Amniotic epithelial cell (primary cell): ENCODE data around the gene ST6GALNAC3.
A peak's percentile ranks its signal among the peaks of the same experiment; 100 is the strongest.
"Not testable (repeated sequence)": the region's sequence is repeated elsewhere in the genome, so short reads cannot be mapped to it uniquely, and the experiment has no call there.

ENCODE experiments used
- DNase-seq: peaks from one replicate; pipeline ENCODE4 v3.0.0-alpha.2; 2010; ENCODE audit warnings: low read depth

ST6GALNAC3 gene

GRCh38 chr1:76106719-76107235 lies 32.2 kb downstream of the ST6GALNAC3 start:
- no peak for DNase-seq

DNA sequence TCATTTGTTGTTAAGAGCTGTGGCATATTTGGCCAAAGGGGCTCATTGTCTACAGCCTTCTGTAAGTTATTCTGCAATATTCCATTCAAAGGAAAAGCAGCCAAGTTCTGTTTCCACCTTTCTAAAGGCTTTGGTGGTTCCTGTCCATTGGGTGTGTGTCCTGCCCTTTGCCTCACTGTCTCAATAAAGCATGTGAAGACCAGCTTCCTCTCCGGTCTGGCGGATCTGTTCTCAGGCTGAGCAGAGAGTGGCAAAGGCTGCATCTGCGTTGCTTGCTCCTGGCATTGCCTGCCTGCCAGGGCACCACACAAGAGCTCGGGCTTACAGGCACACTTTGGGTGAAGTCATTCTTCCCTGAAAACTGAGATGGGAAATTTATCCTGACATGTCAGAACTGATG lies 34.9 kb downstream of the ST6GALNAC3 start:
- DNase-seq, result no peak

- DNase-seq, result no peak
Measured at GRCh38 chr1:76109901-76110560, 35.5 kb downstream of the ST6GALNAC3 start.

- DNase-seq, result peak; percentile 80
Measured at GRCh38 chr1:76110666-76111065, 36.1 kb downstream of the ST6GALNAC3 start.

- DNase-seq, result not testable (repeated sequence)
Measured at GRCh38 chr1:76112321-76112720, 37.8 kb downstream of the ST6GALNAC3 start.

DNA sequence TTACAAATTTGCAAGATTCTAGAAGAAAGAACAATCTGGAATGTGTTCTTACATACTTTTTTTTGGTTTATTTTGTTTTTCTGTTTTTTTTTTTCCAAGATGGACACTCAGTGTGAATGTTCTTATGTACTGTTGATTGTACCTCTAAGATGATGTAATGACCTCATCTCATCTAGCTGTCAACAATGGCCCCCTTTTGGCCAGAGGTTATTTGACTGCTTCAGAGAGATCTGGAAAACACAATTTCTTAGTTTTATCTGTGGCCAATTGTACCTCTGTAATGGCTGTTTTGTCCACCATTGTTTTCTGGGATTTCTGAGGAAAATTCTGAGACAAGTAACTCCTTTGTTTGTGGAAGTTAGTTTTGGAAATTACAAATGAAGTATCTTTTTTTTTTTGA lies 38.9 kb downstream of the ST6GALNAC3 start:
- DNase-seq, result no peak

DNA sequence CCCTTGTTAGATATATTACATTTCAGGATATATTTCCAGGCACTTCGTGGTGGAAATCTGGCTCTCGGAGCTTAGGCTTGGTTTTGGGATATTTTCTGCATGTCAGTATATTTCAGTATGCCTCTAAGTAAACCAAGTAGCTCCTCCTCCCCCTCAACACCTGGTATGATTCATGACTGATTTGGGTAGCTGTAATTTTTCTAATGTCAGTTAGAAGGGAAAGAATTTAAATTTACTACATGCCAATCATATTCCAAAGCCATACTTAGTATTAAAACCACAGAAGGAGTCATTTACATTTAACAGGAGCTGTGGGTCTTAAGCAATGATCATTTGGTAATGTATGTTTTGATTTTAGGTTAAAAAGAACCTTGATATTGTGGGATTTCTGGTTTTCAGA lies 40.6 kb downstream of the ST6GALNAC3 start:
- DNase-seq, result no peak

- DNase-seq, result no peak
Measured at GRCh38 chr1:76121850-76122249, 47.3 kb downstream of the ST6GALNAC3 start.

- no peak for DNase-seq
Measured at GRCh38 chr1:76122271-76122670, 47.7 kb downstream of the ST6GALNAC3 start.

- not testable (repeated sequence) for DNase-seq
Measured at GRCh38 chr1:76123411-76124064, 49.0 kb downstream of the ST6GALNAC3 start.

DNA sequence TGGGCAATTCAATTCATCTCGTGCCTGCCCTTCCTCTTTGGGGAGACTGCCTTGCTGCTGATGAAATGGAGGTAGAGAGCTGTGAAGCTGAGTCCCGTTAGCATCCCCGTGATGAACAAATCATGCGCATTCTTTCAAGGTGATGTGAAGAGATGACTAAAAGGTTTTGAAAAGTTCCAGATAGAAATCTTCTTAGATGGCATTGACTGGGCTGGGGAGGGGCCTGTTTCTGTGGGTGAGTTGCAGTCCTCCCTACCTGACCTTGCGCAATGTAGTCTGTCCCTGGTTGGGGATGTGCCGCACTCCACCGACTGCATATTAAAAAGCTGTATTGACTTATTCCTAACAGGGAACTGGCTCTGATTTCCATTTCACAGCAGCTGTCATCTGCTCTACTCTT lies 49.6 kb downstream of the ST6GALNAC3 start:
- peak; percentile 80 for DNase-seq

- DNase-seq, result no peak
Measured at GRCh38 chr1:76125473-76126219, 51.1 kb downstream of the ST6GALNAC3 start.

DNA sequence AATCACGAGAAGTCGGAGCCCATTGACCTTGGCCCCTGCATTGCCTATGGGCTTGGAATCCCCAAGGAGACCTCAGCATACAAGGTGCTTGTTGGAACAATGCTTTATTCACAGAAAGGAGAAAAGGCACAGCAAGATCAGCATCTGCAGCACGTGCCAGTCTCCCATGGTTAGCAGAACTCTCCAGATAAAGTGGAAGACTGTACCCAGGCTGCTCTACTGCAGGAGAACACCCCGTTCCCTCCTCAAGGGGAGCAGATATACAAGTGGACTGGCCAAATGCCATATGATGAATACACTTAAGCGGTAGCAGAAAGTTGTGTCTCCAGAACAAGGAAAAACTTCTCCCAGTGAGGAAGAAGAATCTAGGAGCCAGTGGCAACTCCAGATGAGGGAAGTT lies 53.5 kb downstream of the ST6GALNAC3 start:
- no peak for DNase-seq

DNA sequence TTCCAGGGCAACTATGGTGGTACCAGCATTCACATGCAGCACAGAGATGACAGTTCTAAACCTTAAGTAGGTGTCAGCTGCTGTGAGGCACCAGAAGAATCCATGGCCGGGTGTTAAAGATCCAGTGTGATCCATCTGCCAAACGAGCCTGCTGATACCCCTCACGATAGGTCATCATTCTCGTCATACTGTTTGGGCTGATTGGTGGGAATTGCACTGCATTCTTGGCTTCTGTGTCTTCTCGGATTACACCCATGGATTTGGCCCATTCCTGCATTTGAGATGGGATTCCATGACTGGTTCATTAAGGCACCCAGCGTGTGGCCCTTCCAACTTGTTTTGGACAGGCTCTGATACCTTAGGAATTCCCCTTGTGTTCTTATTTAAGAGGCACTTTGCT lies 55.2 kb downstream of the ST6GALNAC3 start:
- no peak for DNase-seq

DNA sequence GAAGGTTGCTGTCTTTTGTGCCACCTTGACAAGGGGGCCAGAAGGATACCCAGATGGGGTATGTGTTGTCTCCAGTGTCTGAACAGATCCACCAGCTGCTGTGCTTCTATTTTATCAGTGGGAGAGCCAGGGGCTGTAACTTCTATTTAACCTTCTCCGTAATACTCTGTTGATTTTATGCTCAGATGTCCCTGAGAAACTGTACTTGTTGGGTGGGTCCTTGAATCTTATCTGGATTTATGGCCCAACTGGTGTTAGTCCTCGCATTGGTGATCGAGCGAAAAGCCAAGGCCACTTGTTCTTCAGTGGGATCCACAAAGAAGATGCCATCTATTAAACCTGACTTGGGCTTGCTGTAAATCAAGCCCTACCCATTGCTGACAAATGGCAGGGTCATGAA lies 56.4 kb downstream of the ST6GALNAC3 start:
- DNase-seq, result no peak

DNA sequence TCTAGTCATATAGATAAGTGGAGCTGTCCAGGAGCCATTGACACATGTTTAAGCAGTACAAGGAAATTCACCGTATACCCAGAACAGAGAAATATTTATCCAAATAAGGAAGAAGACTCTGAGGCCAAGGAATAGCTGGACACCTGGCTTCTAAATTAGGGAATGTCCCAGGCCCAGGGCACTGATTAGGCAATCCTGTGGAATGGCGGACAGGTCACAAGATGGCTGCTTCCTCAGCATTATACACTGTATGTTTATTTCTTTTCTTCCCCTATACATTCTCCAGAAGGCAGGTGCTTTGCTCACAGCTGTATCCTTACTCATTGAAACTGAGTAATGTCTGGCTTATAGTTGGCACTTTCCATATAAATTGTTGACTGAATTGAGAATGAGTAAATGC lies 59.4 kb downstream of the ST6GALNAC3 start:
- no peak for DNase-seq

- no peak for DNase-seq
Measured at GRCh38 chr1:76135835-76136234, 61.3 kb downstream of the ST6GALNAC3 start.

- no peak for DNase-seq
Measured at GRCh38 chr1:76136894-76137293, 62.3 kb downstream of the ST6GALNAC3 start.

DNA sequence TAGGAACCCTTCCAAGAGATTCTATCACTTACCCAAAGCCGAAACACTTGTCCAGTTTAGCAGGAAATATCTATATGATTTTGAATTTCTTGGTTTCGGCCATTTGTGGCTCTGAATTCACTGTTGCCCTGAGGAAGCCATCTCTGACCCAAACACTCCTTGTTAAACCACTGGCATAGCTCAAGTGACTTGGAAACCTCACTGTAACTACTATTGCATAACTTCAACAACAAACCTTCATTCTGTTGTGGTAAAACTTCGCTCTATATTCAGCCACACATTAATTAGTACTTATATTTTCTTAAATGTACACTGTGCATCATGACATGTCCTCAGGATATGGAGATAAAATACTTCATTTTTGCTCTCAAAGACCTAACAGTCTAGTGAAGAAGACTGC lies 63.2 kb downstream of the ST6GALNAC3 start:
- DNase-seq, result no peak

DNA sequence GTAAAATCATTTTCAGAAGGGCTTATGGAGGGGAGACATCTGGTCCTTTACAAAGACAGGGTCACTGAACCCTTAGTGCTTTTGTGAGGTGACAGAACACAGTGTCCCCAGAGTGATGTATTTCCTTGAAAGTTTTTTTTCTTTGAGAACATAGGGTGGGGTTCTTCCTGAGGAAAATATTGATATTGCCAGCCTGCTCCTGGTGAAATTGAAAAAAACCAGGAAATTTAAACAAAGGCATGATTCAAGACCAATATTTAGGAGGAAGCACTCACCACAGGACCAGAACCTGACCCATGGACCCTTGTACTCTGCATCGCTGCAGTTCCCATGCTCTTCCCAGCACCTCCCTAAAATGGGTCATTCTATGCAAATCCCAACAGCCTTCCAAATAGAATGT lies 63.7 kb downstream of the ST6GALNAC3 start:
- DNase-seq, result no peak

GRCh38 chr1:76140227-76140626 lies 65.7 kb downstream of the ST6GALNAC3 start:
- DNase-seq, result no peak

- DNase-seq, result no peak
Measured at GRCh38 chr1:76141929-76142328, 67.4 kb downstream of the ST6GALNAC3 start.
